Measurements from ENCODE around the gene ZNF488. TPM values are rescaled to one million over a fixed set of nuclear protein-coding genes. Genes with fewer than 3 reads are reported as not detected.
A peak's percentile ranks its signal among the peaks of the same experiment; 100 is the strongest.

Gene ZNF488
- total RNA-seq, 1 donor from 2014 or later = not detected

GRCh38 chr10:47357131-47357582 lies 26.9 kb downstream of the ZNF488 start:
- intact Hi-C loops (cut with micrococcal nuclease) = no loop called here
- no peak for DNase-seq
- ATAC-seq = no peak

- no peak for ATAC-seq
- DNase-seq = no peak
- intact Hi-C loops (cut with micrococcal nuclease) = no loop called here
Measured at GRCh38 chr10:47356708-47357107, 27.4 kb downstream of the ZNF488 start.

- intact Hi-C loops (cut with micrococcal nuclease) = no loop called here
- DNase-seq = no peak
- ATAC-seq = no peak
Measured at GRCh38 chr10:47354900-47355299, 29.2 kb downstream of the ZNF488 start.

- DNase-seq (no peak), ATAC-seq (no peak)
- intact Hi-C loops (cut with micrococcal nuclease) = no loop called here
Measured at GRCh38 chr10:47354165-47354564, 29.9 kb downstream of the ZNF488 start.

GRCh38 chr10:47353351-47353750 lies 30.7 kb downstream of the ZNF488 start:
- intact Hi-C loops (cut with micrococcal nuclease) = no loop called here
- ATAC-seq = no peak
- DNase-seq = no peak

- DNase-seq (no peak), ATAC-seq (no peak)
- intact Hi-C loops (cut with micrococcal nuclease) = no loop called here
Measured at GRCh38 chr10:47351899-47352815, 31.9 kb downstream of the ZNF488 start.

GRCh38 chr10:47350671-47351640 lies 33.1 kb downstream of the ZNF488 start:
- DNase-seq = no peak
- intact Hi-C loops (cut with micrococcal nuclease) = no loop called here
- ATAC-seq = no peak

- intact Hi-C loops (cut with micrococcal nuclease) = no loop called here
- DNase-seq (no peak), ATAC-seq (no peak)
Measured at GRCh38 chr10:47349941-47350371, 34.1 kb downstream of the ZNF488 start.

- no peak for DNase-seq
- ATAC-seq = no peak
Measured at GRCh38 chr10:47349516-47349915, 34.6 kb downstream of the ZNF488 start.

GRCh38 chr10:47348661-47349470 lies 35.2 kb downstream of the ZNF488 start:
- intact Hi-C loops (cut with micrococcal nuclease) = no loop called here
- no peak for ATAC-seq
- no peak for DNase-seq

More at GRCh38 chr10:47349516-47349915, 34.6 kb downstream of the ZNF488 start:
- intact Hi-C loops (cut with micrococcal nuclease) = no loop called here

- DNase-seq (no peak), ATAC-seq (no peak)
- intact Hi-C loops (cut with micrococcal nuclease) = no loop called here
Measured at GRCh38 chr10:47348138-47348651, 35.9 kb downstream of the ZNF488 start, which contains the start of gene RBP3. RBP3 (plus strand) TSS chr10:47348363; CDS start chr10:47348485, 122 bp downstream.

- intact Hi-C loops (cut with micrococcal nuclease) = no loop called here
- ATAC-seq (no peak), DNase-seq (no peak)
Measured at GRCh38 chr10:47347303-47347675, 36.8 kb downstream of the ZNF488 start.

GRCh38 chr10:47346581-47347302 lies 37.4 kb downstream of the ZNF488 start:
- ATAC-seq = no peak
- intact Hi-C loops (cut with micrococcal nuclease) = no loop called here
- DNase-seq = no peak

- DNase-seq (no peak), ATAC-seq (no peak)
- intact Hi-C loops (cut with micrococcal nuclease) = no loop called here
Measured at GRCh38 chr10:47344996-47345870, 38.9 kb downstream of the ZNF488 start.

GRCh38 chr10:47340608-47341170 lies 43.4 kb downstream of the ZNF488 start:
- intact Hi-C loops (cut with micrococcal nuclease) = no loop called here
- ATAC-seq (peak; percentile 56), DNase-seq (peak; percentile 67)

- no peak for ATAC-seq
- DNase-seq = no peak
Measured at GRCh38 chr10:47339759-47340607, 44.1 kb downstream of the ZNF488 start.

More at GRCh38 chr10:47339759-47340607, 44.1 kb downstream of the ZNF488 start:
- intact Hi-C loops (cut with micrococcal nuclease) = no loop called here
